NCI-H524 (cell line): Measurements from ENCODE around the gene EEF1A2.
"Not testable (repeated sequence)": the region's sequence is repeated elsewhere in the genome, so short reads cannot be mapped to it uniquely, and the experiment has no call there.

ENCODE experiments used
- DNase-seq, 2 experiments: peaks; one replicate each; lab custom pipeline; 2025; lab: John Stamatoyannopoulos, UW

Gene EEF1A2

GRCh38 chr20:63520504-63520933, 21.6 kb upstream of the EEF1A2 start, which contains the start of gene PPDPF:
Gene PPDPF, plus strand, starts transcription at chr20:63520765. Its CDS starts 544 bp downstream, at chr20:63521309.
- DNase-seq: peak; percentile 59 to 79

DNA sequence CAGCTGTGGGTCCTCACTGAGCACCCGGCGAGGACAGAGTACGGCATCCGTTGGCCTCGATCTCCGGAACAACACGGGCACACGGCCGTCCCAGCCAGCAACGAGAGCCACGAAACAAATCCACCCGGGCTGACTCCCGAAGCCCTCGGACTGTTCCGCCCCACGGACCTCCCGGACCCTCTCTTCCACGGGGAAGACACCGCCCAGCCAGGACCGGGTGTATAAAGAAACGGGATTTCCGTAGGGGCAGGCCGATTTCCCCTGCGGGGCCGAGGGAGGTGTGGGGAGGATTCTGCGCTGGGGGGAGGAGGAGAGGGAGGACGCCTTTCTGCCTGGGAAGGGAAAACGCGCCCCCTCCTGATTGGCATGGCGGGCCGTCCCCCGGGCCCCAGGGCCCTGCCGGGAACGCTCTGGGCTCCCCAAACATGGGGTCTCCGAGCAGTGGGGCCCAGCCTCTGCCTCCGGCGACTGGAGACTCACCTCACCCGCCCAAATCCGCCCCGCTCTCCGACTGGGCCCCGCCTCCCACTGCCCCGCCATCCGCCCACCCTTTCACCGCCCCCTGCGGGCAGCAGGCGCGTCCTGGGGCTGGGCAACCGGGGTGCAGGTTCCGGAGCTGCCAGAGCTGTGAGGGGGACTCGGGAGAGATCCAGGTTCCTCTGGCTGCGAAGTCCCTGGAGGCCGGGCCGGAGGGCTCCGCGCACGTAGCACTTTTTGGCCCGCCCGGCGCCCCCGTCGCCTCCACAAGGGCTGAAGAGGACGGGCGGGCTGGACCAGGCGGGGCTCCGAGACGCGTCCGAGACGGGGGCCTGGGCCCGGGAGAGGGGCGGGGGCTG, 21.0 kb upstream of the EEF1A2 start:
- DNase-seq: peak; percentile 58 to 59

GRCh38 chr20:63518946-63519667, 20.2 kb upstream of the EEF1A2 start:
- no peak for DNase-seq

DNA sequence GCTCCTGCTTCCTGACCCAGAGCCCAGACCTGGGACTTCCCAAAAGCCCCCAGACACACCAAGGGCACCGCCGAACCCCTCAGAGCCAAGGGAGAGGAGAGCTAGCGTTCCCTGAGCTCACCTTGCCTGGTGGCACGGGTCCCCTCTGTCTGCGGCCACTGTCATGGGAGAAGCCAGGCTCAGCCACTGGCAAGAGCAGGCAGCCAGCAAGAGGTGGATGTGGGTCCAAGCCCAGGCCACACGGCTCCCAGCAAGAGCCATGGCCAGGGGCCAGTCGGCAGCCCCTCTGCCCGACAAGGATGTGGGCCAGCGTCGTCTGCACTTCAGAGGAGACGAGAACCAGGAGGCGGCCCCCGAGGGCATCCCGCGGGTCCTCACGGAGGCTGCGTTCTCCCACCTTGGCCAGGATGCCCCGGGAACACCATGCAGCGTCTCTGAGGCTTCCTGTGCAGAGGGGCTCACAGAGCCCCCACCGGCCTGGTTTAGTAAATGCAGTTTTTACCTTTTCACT, 19.5 kb upstream of the EEF1A2 start:
- no peak for DNase-seq

GRCh38 chr20:63517376-63518309, 18.8 kb upstream of the EEF1A2 start:
- no peak for DNase-seq

DNA sequence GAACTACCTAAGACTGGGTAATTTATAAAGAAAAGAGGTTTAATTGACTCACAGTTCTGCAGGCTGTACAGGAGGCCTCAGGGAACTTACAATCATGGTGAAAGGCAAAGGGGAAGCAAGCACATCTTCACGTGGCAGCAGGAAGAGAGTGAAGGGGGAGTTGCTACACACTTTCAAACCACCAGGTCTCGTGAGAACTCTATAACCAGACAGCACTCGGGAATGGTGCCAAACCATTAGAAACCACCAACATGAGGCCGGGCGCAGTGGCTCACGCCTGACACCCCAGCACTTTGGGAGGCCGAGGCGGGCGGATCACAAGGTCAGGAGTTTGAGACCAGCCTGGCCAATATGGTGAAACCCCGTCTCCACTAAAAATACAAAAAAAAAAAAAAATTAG, 15.6 kb upstream of the EEF1A2 start:
- DNase-seq: not testable (repeated sequence)

GRCh38 chr20:63513207-63513606, 14.3 kb upstream of the EEF1A2 start:
- no peak for DNase-seq

GRCh38 chr20:63509088-63509564, 10.2 kb upstream of the EEF1A2 start:
- DNase-seq: no peak

DNA sequence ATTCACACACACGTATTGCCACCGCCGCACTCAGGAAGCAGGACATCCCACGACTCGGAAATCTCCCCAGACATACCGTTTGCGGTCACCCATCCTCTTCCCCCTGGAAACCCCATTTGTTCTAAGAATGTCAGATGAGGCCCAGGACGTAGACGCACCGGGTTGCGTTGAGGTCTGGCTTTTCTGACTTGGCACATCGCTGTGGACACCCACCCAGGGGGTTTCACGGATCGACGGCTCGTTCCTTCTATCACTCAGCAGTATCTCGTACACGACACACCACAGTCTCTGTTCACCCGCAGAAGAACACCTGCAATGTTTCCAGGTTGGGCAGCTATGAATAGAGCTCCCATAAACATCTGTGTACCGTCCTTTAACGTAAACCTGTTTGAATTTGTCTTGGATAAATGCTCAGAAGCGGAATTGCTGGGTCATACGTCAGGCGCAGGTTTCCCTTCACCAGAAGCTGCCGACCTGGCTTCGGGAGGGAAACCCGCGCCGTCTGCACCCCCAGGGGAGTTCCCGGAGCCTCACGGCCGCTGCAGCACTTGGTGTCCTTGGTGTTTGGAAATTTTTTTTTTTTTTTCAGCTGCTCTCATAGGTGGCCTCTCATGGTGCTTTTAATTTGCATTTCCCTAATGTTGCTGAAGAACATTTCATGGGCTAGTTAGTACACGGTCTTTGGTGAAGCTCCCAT, 9.3 kb upstream of the EEF1A2 start:
- no peak for DNase-seq

DNA sequence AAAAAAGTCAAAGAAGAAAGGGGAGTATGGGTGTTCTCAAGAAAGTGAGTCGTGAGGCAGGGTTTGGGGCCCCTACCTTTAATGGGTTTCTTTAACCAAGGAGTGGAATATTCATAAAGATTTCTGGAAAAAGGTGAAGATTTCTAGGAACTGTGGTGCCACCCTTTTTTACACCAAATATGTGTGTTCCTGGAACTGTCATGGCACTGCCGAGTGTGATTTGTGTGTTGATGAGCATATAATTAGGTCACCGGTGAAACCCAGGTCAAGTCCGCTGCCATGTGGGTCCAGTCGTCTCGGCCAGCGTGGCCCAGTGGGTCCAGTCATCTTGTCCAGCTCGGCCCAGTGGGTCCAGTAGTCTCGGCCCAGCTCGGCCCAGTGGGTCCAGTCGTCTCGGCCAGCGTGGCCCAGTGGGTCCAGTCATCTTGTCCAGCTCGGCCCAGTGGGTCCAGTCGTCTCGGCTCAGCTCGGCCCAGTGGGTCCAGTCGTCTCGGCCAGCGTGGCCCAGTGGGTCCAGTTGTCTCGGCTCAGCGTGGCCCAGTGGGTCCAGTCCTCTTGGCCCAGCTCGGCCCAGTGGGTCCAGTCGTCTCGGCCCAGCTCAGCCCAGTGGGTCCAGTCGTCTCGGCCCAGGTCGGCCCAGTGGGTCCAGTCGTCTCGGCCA, 8.3 kb upstream of the EEF1A2 start:
- DNase-seq: no peak

- DNase-seq: no peak
These were observed 6.8 kb upstream of the EEF1A2 start for GRCh38 chr20:63505723-63506122.

DNA sequence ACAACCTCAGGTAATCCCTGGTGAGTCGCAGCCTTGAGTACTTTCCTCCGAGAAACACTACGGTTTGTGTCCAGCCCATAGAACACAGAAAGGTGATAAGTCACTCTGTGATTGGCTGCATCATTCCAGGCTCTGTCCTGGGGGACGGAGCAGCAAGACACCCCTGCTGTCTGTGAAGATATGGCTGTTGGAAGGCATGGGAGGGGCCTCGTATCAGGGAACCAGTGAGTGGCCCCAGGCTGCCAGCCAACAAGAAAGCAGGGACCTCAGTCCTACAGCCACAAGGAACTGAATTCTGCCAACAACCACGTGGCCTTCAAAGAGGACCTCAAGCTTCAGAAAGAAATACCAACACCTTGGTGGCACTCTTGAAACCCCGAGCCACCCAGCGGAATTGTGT, 6.4 kb upstream of the EEF1A2 start:
- DNase-seq: no peak

DNA sequence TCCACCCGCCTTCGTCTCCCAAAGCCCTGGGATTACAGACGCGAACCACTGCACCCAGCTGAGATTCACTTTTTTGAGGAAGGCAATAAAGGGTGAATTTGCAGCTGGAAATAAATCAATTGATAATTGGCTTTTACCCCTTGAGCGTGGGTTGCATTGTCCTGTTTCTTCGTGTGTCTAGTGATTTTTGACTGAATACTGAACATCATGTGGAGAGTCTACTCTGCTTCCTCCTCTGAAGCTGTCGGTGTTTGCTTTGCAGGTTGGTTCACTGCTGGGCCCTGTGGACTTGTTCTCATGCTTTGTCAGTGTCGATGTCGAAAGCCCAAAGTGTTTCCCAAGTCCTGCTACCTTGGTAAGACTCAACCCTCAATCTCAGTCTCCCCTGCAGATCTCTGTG, 5.8 kb upstream of the EEF1A2 start:
- DNase-seq: no peak

GRCh38 chr20:63503524-63503923, 4.6 kb upstream of the EEF1A2 start:
- no peak for DNase-seq

- DNase-seq: peak; percentile 78 to 91
These were observed 3.8 kb upstream of the EEF1A2 start for GRCh38 chr20:63502671-63503172.

DNA sequence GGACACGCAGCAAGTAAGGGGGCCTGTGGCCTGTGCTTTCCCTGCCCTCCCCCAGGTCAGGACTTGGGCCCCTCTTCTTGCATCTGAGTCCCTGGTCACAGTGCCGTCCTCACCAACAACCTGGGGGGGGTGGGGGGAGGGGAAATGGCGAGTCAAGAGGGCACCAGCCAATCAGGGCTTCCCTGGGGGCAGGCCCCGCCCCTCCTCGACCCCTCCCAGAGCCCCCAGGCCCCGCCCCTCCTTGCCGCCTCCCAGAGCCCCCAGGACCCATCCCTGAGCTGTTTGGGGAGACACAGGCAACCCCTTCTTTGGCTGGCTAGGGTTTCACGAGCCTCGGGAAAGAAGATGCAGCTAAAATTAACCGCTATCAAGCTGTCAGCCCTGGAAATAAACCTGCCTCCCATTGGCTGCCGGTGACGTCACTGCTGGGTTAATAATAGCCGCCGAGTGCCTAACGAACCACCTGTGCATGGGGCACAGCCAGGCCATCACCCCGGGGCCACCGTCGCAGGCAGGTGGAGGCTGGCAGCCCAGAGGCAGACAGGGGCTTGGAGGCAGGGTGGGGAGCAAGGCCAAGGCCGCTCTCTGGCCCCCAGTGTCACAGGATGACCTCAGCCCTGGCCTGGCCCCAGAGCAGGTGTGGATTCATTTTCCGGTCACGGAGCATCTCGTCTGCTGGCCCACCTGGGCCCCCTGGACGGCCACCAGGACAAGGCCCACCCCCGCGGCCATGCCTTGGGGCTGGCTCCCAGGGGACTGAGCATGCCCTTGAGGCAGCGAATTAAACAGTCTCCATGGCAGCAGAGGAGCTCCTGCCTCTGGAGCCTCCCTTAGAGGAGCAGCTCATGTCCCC, 3.2 kb upstream of the EEF1A2 start:
- DNase-seq: peak; percentile 85 to 87

DNA sequence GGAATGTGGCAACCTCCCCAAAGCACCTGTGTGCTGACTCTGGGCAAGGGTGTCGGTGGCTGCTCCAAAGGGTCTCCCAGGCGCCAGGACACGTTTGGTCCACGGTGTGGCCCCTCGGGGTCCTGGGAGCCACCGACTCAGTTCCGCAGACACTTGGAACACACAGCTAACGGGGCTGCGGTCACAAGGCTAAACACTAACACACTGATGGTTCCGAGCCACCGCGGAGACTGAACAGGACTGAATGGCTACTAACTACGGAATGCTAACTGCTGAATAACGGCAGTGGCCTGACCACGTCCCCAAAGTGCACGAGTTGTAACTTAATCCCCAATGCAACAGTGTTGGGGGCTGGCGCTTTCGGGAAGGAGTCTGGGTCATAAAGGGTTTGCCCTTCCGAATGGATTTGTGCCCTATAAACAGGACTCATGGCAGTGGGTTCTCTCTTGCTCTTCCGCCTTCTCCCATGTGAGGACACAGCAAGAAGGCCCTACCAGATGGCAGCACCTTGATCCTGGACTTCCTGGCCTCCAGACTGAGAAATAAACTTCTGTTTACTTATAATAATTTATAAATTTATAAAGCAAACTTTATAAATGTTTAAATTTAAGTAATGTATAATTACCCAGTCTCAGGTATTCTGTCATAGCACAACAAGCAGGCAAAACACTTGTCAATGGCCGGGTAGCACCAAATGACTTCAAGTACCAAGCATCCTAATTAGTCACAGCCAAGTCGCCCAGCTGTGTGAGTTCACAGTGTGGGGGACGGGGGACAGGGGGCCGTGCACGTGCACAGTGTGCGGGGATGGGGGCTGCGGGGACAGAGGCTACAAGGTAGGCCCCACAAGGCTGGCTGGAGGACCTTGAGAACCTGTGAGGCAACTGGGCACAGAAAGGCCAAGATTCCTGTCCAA, 2.3 kb upstream of the EEF1A2 start:
- peak in 1 of 2 experiments; percentile 66 for DNase-seq
